ENCODE measurements around the gene C17orf67.

Gene C17orf67

DNA sequence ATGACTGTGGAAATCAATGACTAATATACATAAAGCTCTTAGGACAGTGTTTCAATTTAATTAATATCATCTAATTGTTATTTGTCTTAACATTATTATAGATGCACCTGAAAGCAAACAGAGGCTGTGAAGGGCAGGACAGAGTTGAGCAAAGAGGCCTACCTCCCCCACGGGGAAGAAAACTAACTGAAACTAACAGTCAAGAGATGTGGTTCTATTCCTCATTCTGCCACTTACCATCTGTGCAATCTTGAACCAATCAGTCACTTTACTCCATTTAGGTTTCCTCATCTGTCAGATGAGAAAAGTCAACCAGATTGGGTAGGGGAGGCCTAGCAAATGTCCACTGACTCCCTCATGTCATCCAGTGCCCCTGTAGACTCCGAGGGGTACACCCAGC, 59.1 kb downstream of the C17orf67 start:
- TF ChIP-seq CTCF (IDR thresholded peaks at IDR 0.05), result no peak
- TF ChIP-seq ZFX (IDR thresholded peaks at IDR 0.05; ENCODE audit: borderline replicate concordance), result no peak

GRCh38 chr17:56773124-56773523, 60.6 kb downstream of the C17orf67 start:
- no peak overlapping the region for H3K27ac ChIP-seq
- TF ChIP-seq ZFX (IDR thresholded peaks at IDR 0.05; ENCODE audit: borderline replicate concordance), result no peak
- no peak for TF ChIP-seq CTCF (IDR thresholded peaks at IDR 0.05)

More for the DNA sequence above, 59.1 kb downstream of the C17orf67 start:
- no peak overlapping the region for H3K27ac ChIP-seq

DNA sequence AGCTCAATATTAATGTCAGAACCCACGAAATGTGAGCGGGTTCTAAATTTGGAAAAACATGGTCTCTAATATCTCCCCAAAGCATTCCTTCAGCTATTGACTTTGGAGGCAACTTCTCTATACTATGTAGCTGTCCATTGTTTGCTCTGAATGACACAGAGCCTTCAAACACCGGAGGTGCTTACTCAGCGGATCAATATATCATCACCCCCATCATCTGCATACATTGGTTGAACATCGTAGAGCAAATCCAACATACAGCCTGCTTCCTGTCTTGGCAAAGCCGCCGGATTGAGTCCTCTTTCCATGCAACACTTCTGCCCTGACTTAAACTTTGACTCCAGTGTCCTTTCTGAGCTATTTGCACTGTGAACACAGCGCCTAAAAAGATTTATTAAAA, 61.3 kb downstream of the C17orf67 start:
- no peak for TF ChIP-seq CTCF (IDR thresholded peaks at IDR 0.05)
- TF ChIP-seq ZFX (IDR thresholded peaks at IDR 0.05; ENCODE audit: borderline replicate concordance), result no peak
- H3K27ac ChIP-seq, result no peak overlapping the region

- H3K27ac ChIP-seq, result no peak overlapping the region
- TF ChIP-seq CTCF (IDR thresholded peaks at IDR 0.05) (no peak), ZFX (IDR thresholded peaks at IDR 0.05; ENCODE audit: borderline replicate concordance) (no peak)
These were observed 61.7 kb downstream of the C17orf67 start for GRCh38 chr17:56771975-56772374.

DNA sequence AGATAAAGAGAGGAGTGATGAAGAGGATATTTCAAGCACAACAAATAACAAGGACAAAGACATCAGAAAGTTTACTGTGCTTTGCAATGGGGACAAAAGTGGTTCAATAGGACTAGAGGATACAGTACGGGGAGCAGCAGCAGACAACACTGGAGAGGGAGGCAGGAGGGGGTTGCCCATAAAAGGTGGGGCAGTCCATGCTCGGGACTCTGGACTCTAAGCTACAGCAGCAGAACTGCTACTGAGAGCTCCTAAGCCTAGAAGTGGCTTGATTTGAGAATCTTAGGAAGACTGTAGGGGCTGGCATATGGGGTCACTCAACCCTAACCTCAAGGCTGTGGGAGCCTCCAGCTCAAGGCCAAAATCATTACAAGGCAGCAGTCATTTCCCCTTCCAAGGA, 62.2 kb downstream of the C17orf67 start:
- no peak overlapping the region for H3K27ac ChIP-seq
- TF ChIP-seq CTCF (IDR thresholded peaks at IDR 0.05) (no peak), ZFX (IDR thresholded peaks at IDR 0.05; ENCODE audit: borderline replicate concordance) (no peak)

GRCh38 chr17:56770427-56770826, 63.3 kb downstream of the C17orf67 start:
- no peak for TF ChIP-seq CTCF (IDR thresholded peaks at IDR 0.05)
- no peak for TF ChIP-seq ZFX (IDR thresholded peaks at IDR 0.05; ENCODE audit: borderline replicate concordance)
- H3K27ac ChIP-seq, result no peak overlapping the region

GRCh38 chr17:56765449-56765848, 68.3 kb downstream of the C17orf67 start:
- no peak for TF ChIP-seq CTCF (IDR thresholded peaks at IDR 0.05)
- no peak for TF ChIP-seq ZFX (IDR thresholded peaks at IDR 0.05; ENCODE audit: borderline replicate concordance)
- no peak overlapping the region for H3K27ac ChIP-seq

All from 22Rv1 (cell line).